HepG2 (cell line): ENCODE data around the gene CCT7. TPM values are rescaled to one million over a fixed set of nuclear protein-coding genes. Genes with fewer than 3 reads are reported as not detected.

ENCODE experiments used
- ARID2 ChIP-seq: sonication (generic); formaldehyde crosslinking; IDR thresholded peaks from 2 replicates; pipeline ENCODE4 v1.8.1; 2022; ENCODE audit warnings: mild to moderate bottlenecking, missing genetic modification reagents, borderline replicate concordance
- ATF1 ChIP-seq: IDR thresholded peaks from 2 replicates; pipeline ENCODE4 v1.6.1; 2016; ENCODE audit warnings: mild to moderate bottlenecking, control low read depth
- CENPT ChIP-seq: sonication (generic); formaldehyde crosslinking; IDR thresholded peaks from 2 replicates; pipeline ENCODE4 v1.8.0; 2022; ENCODE audit warnings: low read depth, mild to moderate bottlenecking, moderate library complexity, missing genetic modification reagents
- EP300 ChIP-seq, 3 experiments: sonication (generic) in 1 of 3; formaldehyde crosslinking in 1 of 3; IDR thresholded peaks; 2 replicates each; pipeline versions ENCODE4 v1.5.1 to v1.6.1; 2011 to 2020; ENCODE audit warnings: low read depth in 2 of 3, low read length in 2 of 3, borderline replicate concordance in 1 of 3, improper control_type of control experiment in 1 of 3, mild to moderate bottlenecking in 1 of 3, missing genetic modification reagents in 1 of 3, moderate library complexity in 1 of 3
- PAWR ChIP-seq: sonication (generic); formaldehyde crosslinking; IDR thresholded peaks from 2 replicates; pipeline ENCODE4 v1.4.0; 2020; ENCODE audit warnings: missing genetic modification reagents, mild to moderate bottlenecking, borderline replicate concordance
- ZBTB42 ChIP-seq: sonication (generic); formaldehyde crosslinking; IDR thresholded peaks from 2 replicates; pipeline ENCODE4 v1.5.0; 2020; ENCODE audit warnings: mild to moderate bottlenecking, missing genetic modification reagents
- ZNF205 ChIP-seq: IDR thresholded peaks from 2 replicates; pipeline ENCODE4 v1.6.1; 2018; ENCODE audit warnings: missing biosample characterization, missing genetic modification reagents
- ZNF432 ChIP-seq: sonication (generic); formaldehyde crosslinking; IDR thresholded peaks from 2 replicates; pipeline ENCODE4 v1.5.0; 2020; ENCODE audit warnings: missing genetic modification reagents, mild to moderate bottlenecking, borderline replicate concordance
- ZNF678 ChIP-seq: sonication (generic); formaldehyde crosslinking; IDR thresholded peaks from 2 replicates; pipeline ENCODE4 v1.4.0; 2020; ENCODE audit warnings: mild to moderate bottlenecking, missing genetic modification reagents
- polyA plus RNA-seq, 8 experiments: library from polyadenylated mRNA; depleted of rRNA in 3 of 8; stranded (reverse) in 7 of 8; unstranded in 1 of 8; fragments of >200 nt; fragmentation: Illumina TruSeq in 4 of 8; extraction: Trizol in 4 of 8; gene quantifications; 2 replicates each; pipeline versions ENCODE4 v1.2.1 to v1.2.3, GENCODE V29; 2011 to 2016; ENCODE audit warnings: low read depth in 4 of 8, missing spikeins in 1 of 8, mixed read lengths in 1 of 8; ENCODE audit not compliant: insufficient read depth in 1 of 8
- total RNA-seq, 5 experiments: library from RNA; depleted of rRNA; stranded (reverse); fragments of >200 nt; fragmentation: Illumina TruSeq; extraction: Trizol; gene quantifications; 2 replicates each; pipeline ENCODE4 v1.2.3, GENCODE V29; 2016; ENCODE audit warnings: low read depth in 1 of 5
- TF ChIP-seq, protein P1 (sequence below): sonication (generic); formaldehyde crosslinking; IDR thresholded peaks from 2 replicates; pipeline ENCODE4 v1.9.0; 2021; ENCODE audit warnings: missing genetic modification reagents, borderline replicate concordance
- TF ChIP-seq, protein P2 (sequence below): sonication (generic); formaldehyde crosslinking; conservative IDR thresholded peaks from 2 replicates; pipeline ENCODE4 v1.8.1; 2023; ENCODE audit warnings: missing genetic modification reagents
- TF ChIP-seq, protein P3 (sequence below): IDR thresholded peaks from 2 replicates; pipeline ENCODE4 v1.6.1; 2016; ENCODE audit warnings: missing compliant biosample characterization, missing genetic modification reagents, borderline replicate concordance
- TF ChIP-seq, protein P4 (sequence below), 2 experiments: sonication (generic) in 1 of 2; formaldehyde crosslinking in 1 of 2; IDR thresholded peaks; 2 replicates each; pipeline versions ENCODE4 v1.5.1 to v1.6.1; 2011 to 2020; ENCODE audit warnings: borderline replicate concordance in 1 of 2, low read depth in 1 of 2, low read length in 1 of 2, mild to moderate bottlenecking in 1 of 2, missing genetic modification reagents in 1 of 2, moderate library complexity in 1 of 2
- TF ChIP-seq, protein P5 (sequence below): sonication (generic); formaldehyde crosslinking; IDR thresholded peaks from 2 replicates; pipeline ENCODE4 v1.4.0; 2020; ENCODE audit warnings: mild to moderate bottlenecking, low read depth, missing genetic modification reagents
- TF ChIP-seq, protein P6 (sequence below): sonication (generic); formaldehyde crosslinking; IDR thresholded peaks from 2 replicates; pipeline ENCODE4 v1.5.0; 2020; ENCODE audit warnings: mild to moderate bottlenecking, missing genetic modification reagents

CCT7 gene
- total and polyA plus RNA-seq, 2 of the 13 experiments (the other 11 are each of a cell fraction or from before 2014, with no cell fraction given) = 347 to 517 TPM

DNA sequence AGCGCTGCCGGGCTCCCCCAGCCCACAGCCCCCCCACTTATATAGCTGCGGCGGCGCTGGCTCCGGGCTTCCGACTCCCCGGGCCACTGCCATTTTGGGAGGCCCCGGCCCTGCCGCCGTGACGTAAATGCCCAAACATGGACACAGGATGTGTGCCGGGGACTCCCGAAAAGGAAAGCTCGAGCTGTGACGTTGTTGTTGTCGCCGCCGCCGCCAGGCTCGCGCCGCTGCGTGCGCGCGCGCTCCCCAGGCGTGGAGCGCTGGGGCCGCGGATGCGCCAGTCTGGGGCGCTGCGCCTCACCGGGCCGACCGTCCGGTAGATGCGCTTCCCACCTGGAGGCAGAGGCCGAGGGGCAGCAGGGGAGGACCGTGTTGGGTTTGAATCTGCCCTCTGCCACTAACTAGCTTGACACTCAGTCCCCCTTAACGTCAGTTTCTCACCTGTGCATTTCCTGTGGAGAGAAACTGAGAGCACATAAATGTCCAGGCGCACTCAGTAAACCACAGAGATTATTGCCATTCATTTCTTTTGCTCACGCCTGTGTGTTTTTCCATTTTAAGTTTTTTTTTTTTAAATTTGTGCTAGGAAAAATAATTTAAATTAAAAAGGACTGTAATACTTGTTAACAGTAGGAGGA, 59.5 kb downstream of the CCT7 start, which contains the start of gene EGR4 (continued):
- TF ChIP-seq, protein P1, sequence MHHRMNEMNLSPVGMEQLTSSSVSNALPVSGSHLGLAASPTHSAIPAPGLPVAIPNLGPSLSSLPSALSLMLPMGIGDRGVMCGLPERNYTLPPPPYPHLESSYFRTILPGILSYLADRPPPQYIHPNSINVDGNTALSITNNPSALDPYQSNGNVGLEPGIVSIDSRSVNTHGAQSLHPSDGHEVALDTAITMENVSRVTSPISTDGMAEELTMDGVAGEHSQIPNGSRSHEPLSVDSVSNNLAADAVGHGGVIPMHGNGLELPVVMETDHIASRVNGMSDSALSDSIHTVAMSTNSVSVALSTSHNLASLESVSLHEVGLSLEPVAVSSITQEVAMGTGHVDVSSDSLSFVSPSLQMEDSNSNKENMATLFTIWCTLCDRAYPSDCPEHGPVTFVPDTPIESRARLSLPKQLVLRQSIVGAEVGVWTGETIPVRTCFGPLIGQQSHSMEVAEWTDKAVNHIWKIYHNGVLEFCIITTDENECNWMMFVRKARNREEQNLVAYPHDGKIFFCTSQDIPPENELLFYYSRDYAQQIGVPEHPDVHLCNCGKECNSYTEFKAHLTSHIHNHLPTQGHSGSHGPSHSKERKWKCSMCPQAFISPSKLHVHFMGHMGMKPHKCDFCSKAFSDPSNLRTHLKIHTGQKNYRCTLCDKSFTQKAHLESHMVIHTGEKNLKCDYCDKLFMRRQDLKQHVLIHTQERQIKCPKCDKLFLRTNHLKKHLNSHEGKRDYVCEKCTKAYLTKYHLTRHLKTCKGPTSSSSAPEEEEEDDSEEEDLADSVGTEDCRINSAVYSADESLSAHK = no peak
- TF ChIP-seq ZNF432 (no peak), ZNF205 (CRISPR knock-in tag) (no peak), ATF1 (CRISPR knock-in tag) (0 out of 2 replicates have a peak, but pooled peaks have one; percentile 23), CENPT (CRISPR knock-in tag) (0 out of 2 replicates have a peak, but pooled peaks have one; percentile 57), EP300 (IDR thresholded peaks at IDR 0.05; ENCODE audit: low read depth in 2 of 2, low read length in 2 of 2) (no peak), EP300 (CRISPR knock-in tag; IDR thresholded peaks at IDR 0.05; ENCODE audit: borderline replicate concordance) (no peak), ZNF678 (no peak), PAWR (CRISPR knock-in tag) (no peak), ZBTB42 (CRISPR knock-in tag) (no peak), ARID2 (CRISPR knock-in tag) (no peak)
- TF ChIP-seq, protein P2, sequence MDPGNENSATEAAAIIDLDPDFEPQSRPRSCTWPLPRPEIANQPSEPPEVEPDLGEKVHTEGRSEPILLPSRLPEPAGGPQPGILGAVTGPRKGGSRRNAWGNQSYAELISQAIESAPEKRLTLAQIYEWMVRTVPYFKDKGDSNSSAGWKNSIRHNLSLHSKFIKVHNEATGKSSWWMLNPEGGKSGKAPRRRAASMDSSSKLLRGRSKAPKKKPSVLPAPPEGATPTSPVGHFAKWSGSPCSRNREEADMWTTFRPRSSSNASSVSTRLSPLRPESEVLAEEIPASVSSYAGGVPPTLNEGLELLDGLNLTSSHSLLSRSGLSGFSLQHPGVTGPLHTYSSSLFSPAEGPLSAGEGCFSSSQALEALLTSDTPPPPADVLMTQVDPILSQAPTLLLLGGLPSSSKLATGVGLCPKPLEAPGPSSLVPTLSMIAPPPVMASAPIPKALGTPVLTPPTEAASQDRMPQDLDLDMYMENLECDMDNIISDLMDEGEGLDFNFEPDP (CRISPR knock-in tag) = no peak
- TF ChIP-seq, protein P3, sequence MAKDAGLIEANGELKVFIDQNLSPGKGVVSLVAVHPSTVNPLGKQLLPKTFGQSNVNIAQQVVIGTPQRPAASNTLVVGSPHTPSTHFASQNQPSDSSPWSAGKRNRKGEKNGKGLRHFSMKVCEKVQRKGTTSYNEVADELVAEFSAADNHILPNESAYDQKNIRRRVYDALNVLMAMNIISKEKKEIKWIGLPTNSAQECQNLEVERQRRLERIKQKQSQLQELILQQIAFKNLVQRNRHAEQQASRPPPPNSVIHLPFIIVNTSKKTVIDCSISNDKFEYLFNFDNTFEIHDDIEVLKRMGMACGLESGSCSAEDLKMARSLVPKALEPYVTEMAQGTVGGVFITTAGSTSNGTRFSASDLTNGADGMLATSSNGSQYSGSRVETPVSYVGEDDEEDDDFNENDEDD (CRISPR knock-in tag) = 0 out of 2 replicates have a peak, but pooled peaks have one; percentile 16
- TF ChIP-seq, protein P4, sequence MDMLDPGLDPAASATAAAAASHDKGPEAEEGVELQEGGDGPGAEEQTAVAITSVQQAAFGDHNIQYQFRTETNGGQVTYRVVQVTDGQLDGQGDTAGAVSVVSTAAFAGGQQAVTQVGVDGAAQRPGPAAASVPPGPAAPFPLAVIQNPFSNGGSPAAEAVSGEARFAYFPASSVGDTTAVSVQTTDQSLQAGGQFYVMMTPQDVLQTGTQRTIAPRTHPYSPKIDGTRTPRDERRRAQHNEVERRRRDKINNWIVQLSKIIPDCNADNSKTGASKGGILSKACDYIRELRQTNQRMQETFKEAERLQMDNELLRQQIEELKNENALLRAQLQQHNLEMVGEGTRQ (IDR thresholded peaks at IDR 0.05; ENCODE audit: low read depth, low read length) = no peak
- TF ChIP-seq, protein P4 (CRISPR knock-in tag; IDR thresholded peaks at IDR 0.05; ENCODE audit: borderline replicate concordance) = peak; percentile 84; the same call in 1 of the 2 replicates
- TF ChIP-seq, protein P5, sequence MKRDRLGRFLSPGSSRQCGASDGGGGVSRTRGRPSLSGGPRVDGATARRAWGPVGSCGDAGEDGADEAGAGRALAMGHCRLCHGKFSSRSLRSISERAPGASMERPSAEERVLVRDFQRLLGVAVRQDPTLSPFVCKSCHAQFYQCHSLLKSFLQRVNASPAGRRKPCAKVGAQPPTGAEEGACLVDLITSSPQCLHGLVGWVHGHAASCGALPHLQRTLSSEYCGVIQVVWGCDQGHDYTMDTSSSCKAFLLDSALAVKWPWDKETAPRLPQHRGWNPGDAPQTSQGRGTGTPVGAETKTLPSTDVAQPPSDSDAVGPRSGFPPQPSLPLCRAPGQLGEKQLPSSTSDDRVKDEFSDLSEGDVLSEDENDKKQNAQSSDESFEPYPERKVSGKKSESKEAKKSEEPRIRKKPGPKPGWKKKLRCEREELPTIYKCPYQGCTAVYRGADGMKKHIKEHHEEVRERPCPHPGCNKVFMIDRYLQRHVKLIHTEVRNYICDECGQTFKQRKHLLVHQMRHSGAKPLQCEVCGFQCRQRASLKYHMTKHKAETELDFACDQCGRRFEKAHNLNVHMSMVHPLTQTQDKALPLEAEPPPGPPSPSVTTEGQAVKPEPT = 0 out of 2 replicates have a peak, but pooled peaks have one; percentile 34
- TF ChIP-seq, protein P6, sequence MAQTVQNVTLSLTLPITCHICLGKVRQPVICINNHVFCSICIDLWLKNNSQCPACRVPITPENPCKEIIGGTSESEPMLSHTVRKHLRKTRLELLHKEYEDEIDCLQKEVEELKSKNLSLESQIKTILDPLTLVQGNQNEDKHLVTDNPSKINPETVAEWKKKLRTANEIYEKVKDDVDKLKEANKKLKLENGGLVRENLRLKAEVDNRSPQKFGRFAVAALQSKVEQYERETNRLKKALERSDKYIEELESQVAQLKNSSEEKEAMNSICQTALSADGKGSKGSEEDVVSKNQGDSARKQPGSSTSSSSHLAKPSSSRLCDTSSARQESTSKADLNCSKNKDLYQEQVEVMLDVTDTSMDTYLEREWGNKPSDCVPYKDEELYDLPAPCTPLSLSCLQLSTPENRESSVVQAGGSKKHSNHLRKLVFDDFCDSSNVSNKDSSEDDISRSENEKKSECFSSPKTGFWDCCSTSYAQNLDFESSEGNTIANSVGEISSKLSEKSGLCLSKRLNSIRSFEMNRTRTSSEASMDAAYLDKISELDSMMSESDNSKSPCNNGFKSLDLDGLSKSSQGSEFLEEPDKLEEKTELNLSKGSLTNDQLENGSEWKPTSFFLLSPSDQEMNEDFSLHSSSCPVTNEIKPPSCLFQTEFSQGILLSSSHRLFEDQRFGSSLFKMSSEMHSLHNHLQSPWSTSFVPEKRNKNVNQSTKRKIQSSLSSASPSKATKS (CRISPR knock-in tag) = no peak
